IPS DF 19.7 (cell line): ENCODE measurements around the gene GNAS-AS1.

Source experiments
- DNase-seq: peaks from one replicate; pipeline ENCODE4 v3.0.0-alpha.2; 2013; ENCODE audit warnings: low read depth, low spot score

GNAS-AS1 gene

GRCh38 chr20:58855506-58856389 lies 5.0 kb upstream of the GNAS-AS1 start:
- no peak for DNase-seq

- DNase-seq, result no peak
Measured at GRCh38 chr20:58854638-58855471, 4.2 kb upstream of the GNAS-AS1 start.

GRCh38 chr20:58853976-58854637 lies 3.4 kb upstream of the GNAS-AS1 start:
- no peak for DNase-seq

- DNase-seq, result no peak
Measured at GRCh38 chr20:58853466-58853865, 2.8 kb upstream of the GNAS-AS1 start.

- DNase-seq, result peak; percentile 72
Measured at GRCh38 chr20:58852543-58853271, 2.0 kb upstream of the GNAS-AS1 start, which contains the start of gene GNAS. Gene GNAS, plus strand, starts transcription at chr20:58852716.

- no peak for DNase-seq
Measured at GRCh38 chr20:58851969-58852458, 1.3 kb upstream of the GNAS-AS1 start.

- no peak for DNase-seq
Measured at GRCh38 chr20:58851221-58851968, 693 bp upstream of the GNAS-AS1 start.

- no peak for DNase-seq
Measured at GRCh38 chr20:58847463-58847862, 3.2 kb downstream of the GNAS-AS1 start.

- DNase-seq, result no peak
Measured at GRCh38 chr20:58845706-58846105, 5.0 kb downstream of the GNAS-AS1 start.

- peak; percentile 70 for DNase-seq
Measured at GRCh38 chr20:58843128-58843556, 7.6 kb downstream of the GNAS-AS1 start.

GRCh38 chr20:58842276-58842675 lies 8.4 kb downstream of the GNAS-AS1 start:
- DNase-seq, result no peak

- no peak for DNase-seq
Measured at GRCh38 chr20:58841539-58842264, 9.0 kb downstream of the GNAS-AS1 start.

- DNase-seq, result no peak
Measured at GRCh38 chr20:58840816-58841538, 9.7 kb downstream of the GNAS-AS1 start.

GRCh38 chr20:58839991-58840747 lies 10.5 kb downstream of the GNAS-AS1 start:
- no peak for DNase-seq

GRCh38 chr20:58839474-58839874 lies 11.2 kb downstream of the GNAS-AS1 start:
- DNase-seq, result no peak

- DNase-seq, result no peak
Measured at GRCh38 chr20:58838174-58838573, 12.5 kb downstream of the GNAS-AS1 start.

- no peak for DNase-seq
Measured at GRCh38 chr20:58837717-58838116, 13.0 kb downstream of the GNAS-AS1 start.

GRCh38 chr20:58836616-58837204 lies 14.0 kb downstream of the GNAS-AS1 start:
- DNase-seq, result no peak
